NCI-H2227 (cell line): Measurements from ENCODE around the gene ACTR1B.
"Not testable (repeated sequence)": the region's sequence is repeated elsewhere in the genome, so short reads cannot be mapped to it uniquely, and the experiment has no call there.

Source experiments
- DNase-seq: peaks from one replicate; lab custom pipeline; 2025; ENCODE audit not compliant: unreplicated experiment; lab: John Stamatoyannopoulos, UW

Gene ACTR1B

GRCh38 chr2:97618939-97619827 is 44.7 kb downstream of the ACTR1B start:
- DNase-seq: not testable (repeated sequence)

- no peak for DNase-seq
Measured at GRCh38 chr2:97617911-97618310, 45.9 kb downstream of the ACTR1B start.

DNA sequence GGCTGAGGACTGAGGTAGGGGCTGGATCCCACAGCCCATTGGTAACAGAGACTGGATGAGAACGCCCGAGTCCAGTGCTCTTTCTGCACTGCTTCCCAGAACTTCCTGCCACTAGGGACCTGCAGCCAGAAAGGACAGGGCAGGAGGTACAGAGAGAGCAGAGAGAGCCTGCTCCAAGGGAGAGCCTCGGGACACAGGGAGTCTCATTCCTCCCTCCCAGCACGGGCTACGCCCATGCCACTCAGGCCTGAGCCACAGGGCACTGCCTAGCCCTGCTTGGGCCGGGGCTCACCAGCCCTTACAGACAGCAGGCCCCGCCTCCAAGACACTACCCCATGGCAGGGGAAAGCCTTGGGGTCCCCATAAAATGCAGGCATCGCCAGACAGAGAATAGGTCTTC is 48.1 kb downstream of the ACTR1B start:
- not testable (repeated sequence) for DNase-seq

DNA sequence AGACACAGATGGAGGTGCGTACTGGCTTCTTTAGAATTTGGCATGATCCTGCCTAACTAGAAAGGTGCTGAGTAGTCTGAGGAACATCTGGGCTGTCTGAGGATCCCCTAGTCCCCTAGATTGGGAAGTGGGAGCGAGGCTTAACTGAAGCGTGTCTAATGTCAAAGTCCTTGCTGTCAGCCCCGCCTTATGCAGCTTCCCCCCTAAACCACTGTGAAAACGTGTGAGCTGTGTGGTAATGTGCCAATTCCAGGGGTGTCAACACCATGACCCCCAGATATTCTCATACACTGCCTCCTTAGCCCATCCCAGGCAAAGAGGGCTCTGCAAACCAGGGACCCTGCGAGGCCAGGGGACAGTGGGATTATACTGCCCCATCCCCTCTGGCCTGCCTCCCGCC is 51.9 kb downstream of the ACTR1B start:
- not testable (repeated sequence) for DNase-seq

- DNase-seq: not testable (repeated sequence)
Measured at GRCh38 chr2:97608745-97609144, 55.1 kb downstream of the ACTR1B start.
